ENCODE data around the gene SKA2. TPM values are rescaled to one million over a fixed set of nuclear protein-coding genes. Genes with fewer than 3 reads are reported as not detected.

SKA2 gene
- total and polyA plus RNA-seq, 2 experiments from 2014 or later = 50.5 to 140 TPM

- peak; percentile 12 for ATAC-seq
- peak overlapping the region; percentile 97 for H3K4me3 Mint-ChIP-seq
- peak overlapping the region; percentile 94 for H3K27ac Mint-ChIP-seq
Observed at GRCh38 chr17:59107306-59107670, 47.7 kb downstream of the SKA2 start.

More at GRCh38 chr17:59107306-59107670, 47.7 kb downstream of the SKA2 start:
- Histone ChIP-seq H3F3A (replicated peaks; ENCODE audit: low read depth) (peaks cover 10% of the 10 kb centered on the region), H3K27me3 (ENCODE audit: insufficient read depth) (no peaks in the 10 kb centered on the region), H3K4me3 (peak overlapping the region; percentile 96), H3K36me3 (ENCODE audit: insufficient read depth) (peaks cover 14% of the 10 kb centered on the region), H4K20me1 (replicated peaks; ENCODE audit: insufficient read depth) (peaks cover 20% of the 10 kb centered on the region), H3K4me2 (peak overlapping the region; percentile 86), H3K4me1 (ENCODE audit: insufficient read depth) (peaks cover 5% of the 10 kb centered on the region; the same call in 1 of the 2 replicates), H3K79me2 (replicated peaks; ENCODE audit: insufficient read depth) (peaks cover 38% of the 10 kb centered on the region), H3K9me2 (ENCODE audit: insufficient read depth) (no peaks in the 10 kb centered on the region), H3K27ac (ENCODE audit: low read depth) (peak overlapping the region; percentile 92), H2AFZ (peak overlapping the region; percentile 5; the same call in 1 of the 2 replicates)
- DNase-seq (ENCODE audit: low spot score) = no peak
- H3K4me1 Mint-ChIP-seq = peaks cover 7% of the 10 kb centered on the region; the same call in 2 of the 3 replicates
- TF ChIP-seq CTCF (conservative IDR thresholded peaks at IDR 0.05; ENCODE audit: low read depth in 2 of 2) = no peak
- no peak for TF ChIP-seq JUNB (IDR thresholded peaks at IDR 0.05; ENCODE audit: unreplicated experiment)
- no peak for TF ChIP-seq EZH2phosphoT487 (IDR thresholded peaks at IDR 0.05; ENCODE audit: unreplicated experiment)
- no peak for TF ChIP-seq REST (IDR thresholded peaks at IDR 0.05; ENCODE audit: unreplicated experiment)
- TF ChIP-seq NANOG (IDR thresholded peaks at IDR 0.05; ENCODE audit: borderline replicate concordance) = 0 out of 2 replicates have a peak, but pooled peaks have one; percentile 1
- no peak for TF ChIP-seq ZNF331 (CRISPR knock-in tag; IDR thresholded peaks at IDR 0.05; ENCODE audit: low read depth)
- no peak; the same call in 1 of the 2 replicates for TF ChIP-seq POLR2AphosphoS5 (IDR thresholded peaks at IDR 0.05; ENCODE audit: low read depth)
- no peaks in the 10 kb centered on the region for H3K9me3 Mint-ChIP-seq
- peaks cover 12% of the 10 kb centered on the region for H3K27me3 Mint-ChIP-seq (ENCODE audit: insufficient read depth, low read depth, poor library complexity)
- peaks cover 36% of the 10 kb centered on the region for H3K36me3 Mint-ChIP-seq (ENCODE audit: low read depth)

Data from GM23338 (cell line).